HG03159 (cell line): ENCODE results near the gene CYLC1.

Experiments used
- ATAC-seq: cut with Tn5 transposase; IDR thresholded peaks from one replicate; pipeline ENCODE4 v1.9.1; 2021; ENCODE audit warnings: mild to moderate bottlenecking, moderate library complexity; ENCODE audit not compliant: unreplicated experiment

CYLC1 gene, protein sequence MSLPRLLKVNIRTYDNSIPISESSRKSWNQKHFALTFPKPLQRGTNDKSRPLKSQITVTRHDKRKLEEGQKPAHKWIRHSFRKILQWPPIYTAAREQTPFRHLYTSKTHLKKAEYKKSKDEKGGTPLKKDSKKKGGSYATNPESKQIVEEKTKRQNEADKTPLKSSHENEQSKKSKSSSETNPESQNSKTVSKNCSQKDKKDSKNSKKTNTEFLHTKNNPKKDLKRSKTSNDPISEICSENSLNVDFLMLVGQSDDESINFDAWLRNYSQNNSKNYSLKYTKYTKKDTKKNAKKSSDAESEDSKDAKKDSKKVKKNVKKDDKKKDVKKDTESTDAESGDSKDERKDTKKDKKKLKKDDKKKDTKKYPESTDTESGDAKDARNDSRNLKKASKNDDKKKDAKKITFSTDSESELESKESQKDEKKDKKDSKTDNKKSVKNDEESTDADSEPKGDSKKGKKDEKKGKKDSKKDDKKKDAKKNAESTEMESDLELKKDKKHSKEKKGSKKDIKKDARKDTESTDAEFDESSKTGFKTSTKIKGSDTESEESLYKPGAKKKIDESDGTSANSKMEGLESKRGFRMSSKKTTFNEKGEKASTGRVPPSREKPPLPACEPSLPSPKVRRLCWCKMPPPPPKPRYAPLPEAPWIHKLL

GRCh38 chrX:83860846-83861245 is at the start of gene CYLC1:
CYLC1 (plus strand) TSS chrX:83861146; CDS start chrX:83861183, 37 bp downstream.
- no peak for ATAC-seq

- no peak for ATAC-seq
Observed at GRCh38 chrX:83819304-83819703, 41.6 kb upstream of the CYLC1 start.

DNA sequence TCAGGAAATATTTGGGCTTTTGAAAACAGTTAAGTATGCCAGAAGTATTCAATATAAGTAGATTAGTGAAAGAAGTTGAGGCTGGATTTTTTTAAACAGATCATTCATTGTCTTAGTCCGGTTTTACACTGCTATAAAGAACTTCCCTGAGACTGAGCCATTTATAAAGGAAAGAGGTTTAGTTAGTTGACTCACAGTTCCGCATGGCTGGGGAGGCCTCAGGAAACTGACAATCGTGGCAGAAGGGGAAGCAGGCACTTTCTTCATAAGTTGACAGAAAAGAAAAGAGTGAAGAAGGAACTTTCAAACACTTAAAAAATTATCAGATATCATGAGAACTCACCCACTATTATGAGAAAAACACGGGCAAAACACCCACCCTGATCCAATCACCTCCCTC is 31.1 kb upstream of the CYLC1 start:
- ATAC-seq: peak; percentile 69

DNA sequence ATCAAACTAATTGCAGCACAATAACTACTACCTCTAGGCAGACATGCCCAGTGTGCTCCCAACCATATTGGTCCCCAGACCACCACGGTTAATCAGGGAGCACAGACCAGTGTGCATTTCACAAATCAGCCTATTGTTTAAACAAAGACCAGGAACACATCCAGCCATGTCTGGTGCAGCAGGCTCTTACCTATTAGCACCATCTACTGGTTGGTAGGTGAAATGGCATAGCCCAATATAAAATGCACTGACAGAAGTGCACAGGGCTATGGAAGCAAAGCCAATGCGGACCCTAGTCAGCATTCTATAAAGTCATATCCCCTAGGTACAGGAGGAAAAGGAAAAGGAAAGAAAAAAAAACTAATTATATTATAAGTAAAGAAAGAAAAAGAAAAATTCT is 15.5 kb upstream of the CYLC1 start:
- peak; percentile 100 for ATAC-seq

- no peak for ATAC-seq
Observed at GRCh38 chrX:83847339-83847738, 13.6 kb upstream of the CYLC1 start.

- no peak for ATAC-seq
Observed at GRCh38 chrX:83888585-83888984, 27.6 kb downstream of the CYLC1 start.

- ATAC-seq: no peak
Observed at GRCh38 chrX:83892433-83892832, 31.5 kb downstream of the CYLC1 start.

DNA sequence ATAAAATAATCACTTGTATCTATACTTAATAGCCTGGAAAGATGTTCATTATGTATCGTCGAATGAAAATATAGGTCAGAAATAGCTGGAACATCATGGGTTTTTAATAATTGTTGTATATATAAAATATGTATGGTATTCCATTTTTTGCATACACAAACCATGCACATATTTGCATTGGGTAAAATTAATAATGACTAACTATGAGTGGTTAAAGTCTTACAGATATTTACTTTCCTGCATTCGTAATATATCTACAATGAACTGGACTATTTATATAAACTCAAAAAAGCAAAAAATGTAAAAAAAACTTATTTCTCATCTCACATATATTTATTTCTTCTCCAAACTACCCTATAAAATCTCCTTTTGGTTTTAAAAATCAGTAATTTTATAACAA is 46.0 kb downstream of the CYLC1 start:
- no peak for ATAC-seq

DNA sequence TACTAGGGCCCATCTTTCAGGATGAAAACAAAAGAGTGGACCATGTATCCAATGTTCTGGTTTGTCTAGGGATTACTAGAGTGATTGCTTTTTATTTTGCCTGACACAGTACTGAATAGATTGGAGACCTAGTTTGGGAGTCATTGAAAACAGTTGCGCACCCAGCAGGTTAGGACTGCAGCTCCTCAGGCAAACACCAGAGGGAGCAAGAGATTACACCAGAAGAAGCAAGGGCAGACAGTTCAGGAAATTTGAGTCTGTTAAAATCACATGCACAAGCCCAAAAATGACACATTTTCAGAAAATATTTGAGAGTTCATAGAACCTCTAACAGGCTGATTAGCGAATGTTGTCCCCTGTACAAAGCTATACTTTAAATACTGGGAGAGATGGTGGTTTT is 55.6 kb downstream of the CYLC1 start:
- no peak for ATAC-seq

DNA sequence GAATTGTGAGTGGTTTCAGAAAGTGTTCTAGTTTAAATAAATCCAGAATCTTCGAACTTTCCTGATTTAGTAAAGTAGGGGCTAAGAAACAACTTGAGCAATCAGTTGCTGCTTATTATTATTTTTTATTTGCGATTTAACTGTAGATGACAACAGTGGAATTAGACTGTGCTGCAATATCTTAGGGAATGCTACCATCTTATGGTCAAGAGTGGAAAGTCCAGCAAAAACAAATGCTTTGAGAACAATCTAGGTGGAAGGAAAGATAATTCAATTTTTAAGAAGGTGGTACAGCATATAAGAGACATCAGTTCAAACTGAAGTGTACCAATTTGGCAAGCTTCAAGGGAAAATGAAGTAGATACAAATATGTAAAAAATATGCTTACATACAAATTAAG is 73.3 kb downstream of the CYLC1 start:
- ATAC-seq: no peak
